ENCODE data around the gene PTPN5. TPM values are rescaled to one million over a fixed set of nuclear protein-coding genes. Genes with fewer than 3 reads are reported as not detected.

Gene PTPN5
- total and polyA plus RNA-seq, 2 experiments from 2014 or later, result 1.1 to 1.6 TPM

GRCh38 chr11:18741783-18742182 lies 49.8 kb downstream of the PTPN5 start:
- TF ChIP-seq CTCF (IDR thresholded peaks at IDR 0.05; ENCODE audit: low read depth, low read length), result no peak
- Histone ChIP-seq H3K4me1 (ENCODE audit: low read depth) (no peaks in the 10 kb centered on the region), H3K27me3 (no peaks in the 10 kb centered on the region), H3K9me3 (ENCODE audit: low read depth) (no peaks in the 10 kb centered on the region), H3K4me3 (no peak overlapping the region), H3K36me3 (no peaks in the 10 kb centered on the region), H3K27ac (no peak overlapping the region)
- no peak for DNase-seq (ENCODE audit: low read depth in 1 of 2, low spot score in 1 of 2)

DNA sequence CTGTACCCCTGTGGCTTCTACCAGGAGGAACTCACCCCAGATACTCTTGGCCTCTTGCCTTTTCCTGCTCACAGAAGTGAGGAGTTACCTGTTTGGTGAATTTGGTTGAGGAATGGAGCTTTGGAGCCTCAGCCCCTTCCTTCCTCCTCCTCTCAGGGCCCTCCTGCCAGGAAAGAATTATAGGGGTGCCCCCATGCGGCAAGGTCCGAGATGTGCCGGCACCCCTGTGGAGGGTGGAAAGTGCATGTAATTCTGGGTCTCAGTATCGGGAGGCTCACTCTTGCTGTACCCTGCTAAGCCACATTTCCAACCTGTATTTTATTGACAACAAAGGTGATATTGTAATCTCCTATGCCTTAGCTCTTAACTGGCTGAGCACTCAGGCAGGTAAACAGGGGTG lies 51.9 kb downstream of the PTPN5 start:
- TF ChIP-seq CTCF (IDR thresholded peaks at IDR 0.05; ENCODE audit: low read depth, low read length), result no peak
- Histone ChIP-seq H3K27me3 (no peaks in the 10 kb centered on the region), H3K4me1 (ENCODE audit: low read depth) (no peaks in the 10 kb centered on the region), H3K27ac (no peak overlapping the region), H3K36me3 (no peaks in the 10 kb centered on the region), H3K4me3 (no peak overlapping the region), H3K9me3 (ENCODE audit: low read depth) (no peaks in the 10 kb centered on the region)
- no peak for DNase-seq (ENCODE audit: low read depth in 1 of 2, low spot score in 1 of 2)

DNA sequence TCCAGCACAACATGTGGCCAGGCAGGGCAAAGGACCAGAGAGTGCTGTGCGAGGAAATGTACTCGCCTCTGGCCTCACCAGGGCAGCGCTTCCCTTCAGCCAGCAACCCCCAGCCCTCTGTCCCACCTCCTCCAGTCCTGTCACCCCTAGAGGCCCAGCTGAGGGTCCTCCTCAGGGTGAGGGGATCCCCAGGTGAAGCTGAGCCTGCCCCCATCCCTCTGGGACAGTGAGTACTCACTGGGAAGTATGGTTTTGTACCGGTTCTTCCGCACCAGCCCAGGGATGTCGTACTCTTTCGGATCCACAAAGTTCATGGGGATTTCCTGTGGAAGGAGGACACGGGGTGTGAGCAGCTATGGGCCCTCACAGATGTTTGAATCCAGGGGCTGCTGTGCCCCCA lies 54.0 kb downstream of the PTPN5 start:
- no peaks in the 10 kb centered on the region for H3K36me3 ChIP-seq
- TF ChIP-seq CTCF (IDR thresholded peaks at IDR 0.05; ENCODE audit: low read depth, low read length), result no peak
- no peak overlapping the region for H3K4me3 ChIP-seq
- no peak for DNase-seq (ENCODE audit: low read depth in 1 of 2, low spot score in 1 of 2)
- no peak overlapping the region for H3K27ac ChIP-seq
- H3K4me1 ChIP-seq (ENCODE audit: low read depth), result no peaks in the 10 kb centered on the region
- no peaks in the 10 kb centered on the region for H3K27me3 ChIP-seq
- H3K9me3 ChIP-seq (ENCODE audit: low read depth), result no peaks in the 10 kb centered on the region

- H3K27me3 ChIP-seq, result no peaks in the 10 kb centered on the region
- H3K27ac ChIP-seq, result no peak overlapping the region
- DNase-seq (ENCODE audit: low read depth in 1 of 2, low spot score in 1 of 2), result no peak
- H3K36me3 ChIP-seq, result no peaks in the 10 kb centered on the region
- H3K4me1 ChIP-seq (ENCODE audit: low read depth), result no peaks in the 10 kb centered on the region
- no peak overlapping the region for H3K4me3 ChIP-seq
- no peak for TF ChIP-seq CTCF (IDR thresholded peaks at IDR 0.05; ENCODE audit: low read depth, low read length)
- no peaks in the 10 kb centered on the region for H3K9me3 ChIP-seq (ENCODE audit: low read depth)
Measured at GRCh38 chr11:18736590-18737148, 54.9 kb downstream of the PTPN5 start.

GRCh38 chr11:18733202-18733601 lies 58.4 kb downstream of the PTPN5 start:
- Histone ChIP-seq H3K27me3 (no peaks in the 10 kb centered on the region), H3K36me3 (no peaks in the 10 kb centered on the region), H3K4me3 (no peak overlapping the region), H3K27ac (no peak overlapping the region), H3K9me3 (ENCODE audit: low read depth) (no peaks in the 10 kb centered on the region), H3K4me1 (ENCODE audit: low read depth) (no peaks in the 10 kb centered on the region)
- DNase-seq (ENCODE audit: low read depth in 1 of 2, low spot score in 1 of 2), result no peak
- no peak for TF ChIP-seq CTCF (IDR thresholded peaks at IDR 0.05; ENCODE audit: low read depth, low read length)

Data from cardiac muscle cell (in vitro differentiated cells and primary cell).